ENCODE data around the gene NUP93.

NUP93 gene

GRCh38 chr16:56894331-56894917 is 164.5 kb downstream of the NUP93 start:
- DNase-seq (ENCODE audit: low read depth in 2 of 2): no peak

DNA sequence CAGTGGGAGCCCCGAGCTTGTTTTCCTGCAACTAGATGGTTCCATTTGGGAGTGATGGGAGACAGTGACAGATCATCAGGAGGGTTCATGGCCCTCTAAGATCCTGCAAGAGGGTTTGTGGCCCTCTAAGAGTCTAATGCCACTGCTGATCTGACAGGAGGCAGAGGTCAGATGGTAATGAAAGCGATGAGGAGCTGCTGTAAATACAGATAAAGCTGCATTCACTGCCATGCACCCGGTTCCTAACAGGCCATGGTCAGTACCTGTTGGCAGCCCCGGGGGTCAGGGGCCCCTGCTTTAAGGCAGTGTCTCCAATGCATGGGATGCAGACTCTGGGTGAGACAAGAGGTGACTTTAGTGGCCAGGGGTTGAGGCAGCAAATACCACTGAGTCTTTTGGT is 165.9 kb downstream of the NUP93 start:
- no peak for DNase-seq (ENCODE audit: low read depth in 2 of 2)

- no peak for DNase-seq (ENCODE audit: low read depth in 2 of 2)
Observed at GRCh38 chr16:56896244-56896643, 166.3 kb downstream of the NUP93 start.

DNA sequence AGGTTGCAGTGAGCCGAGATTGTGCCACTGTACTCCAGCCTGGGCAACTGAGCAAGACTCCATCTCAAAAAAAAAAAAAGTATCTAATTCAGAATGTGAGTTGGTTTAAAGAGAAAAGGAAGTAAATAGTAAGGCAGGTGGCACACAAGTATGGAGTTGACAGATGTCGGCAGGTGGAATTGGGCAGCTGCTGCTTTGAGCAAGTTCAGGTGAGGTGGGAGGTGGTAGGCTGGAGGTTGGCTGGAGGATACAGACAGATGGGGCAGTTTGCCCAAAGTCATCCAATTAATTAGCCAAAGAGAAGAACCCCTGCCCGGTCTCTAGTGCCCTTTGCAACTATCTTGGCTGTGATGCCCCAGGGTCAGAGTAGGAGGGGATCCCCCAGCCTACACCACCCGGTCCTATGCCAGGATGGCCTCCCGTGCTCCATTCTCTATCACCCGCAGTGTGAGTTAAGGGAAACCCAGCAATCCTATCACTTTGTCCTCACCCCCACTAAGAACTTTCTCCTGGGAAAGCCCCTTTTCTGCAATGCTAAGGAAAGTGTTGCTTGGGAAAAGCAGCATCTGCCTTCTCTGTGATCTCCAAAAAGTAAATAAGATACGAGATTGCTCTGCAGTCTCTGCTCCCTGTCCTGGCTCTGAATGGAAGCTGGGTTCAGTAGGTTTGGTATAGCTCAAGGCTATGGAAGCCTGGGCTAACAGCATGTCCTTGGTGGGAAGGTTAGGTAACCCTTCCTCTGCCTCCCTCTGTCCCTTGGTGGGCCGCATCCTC is 167.3 kb downstream of the NUP93 start:
- no peak for DNase-seq (ENCODE audit: low read depth in 2 of 2)

GRCh38 chr16:56898847-56899246 is 168.9 kb downstream of the NUP93 start:
- no peak for DNase-seq (ENCODE audit: low read depth in 2 of 2)
